WI38 (cell line): ENCODE measurements around the gene COLEC12.

Experiments
- H3K4me3 ChIP-seq: 2 replicates; pipeline ENCODE4 v1.5.1; 2011; ENCODE audit warnings: low read depth, mild to moderate bottlenecking, control low read depth, low read length
- TF ChIP-seq, protein P1 (sequence below): IDR thresholded peaks from 2 replicates; pipeline ENCODE4 v1.5.1; 2012; ENCODE audit warnings: low read depth, mild to moderate bottlenecking, control low read depth, low read length

The COLEC12 gene

DNA sequence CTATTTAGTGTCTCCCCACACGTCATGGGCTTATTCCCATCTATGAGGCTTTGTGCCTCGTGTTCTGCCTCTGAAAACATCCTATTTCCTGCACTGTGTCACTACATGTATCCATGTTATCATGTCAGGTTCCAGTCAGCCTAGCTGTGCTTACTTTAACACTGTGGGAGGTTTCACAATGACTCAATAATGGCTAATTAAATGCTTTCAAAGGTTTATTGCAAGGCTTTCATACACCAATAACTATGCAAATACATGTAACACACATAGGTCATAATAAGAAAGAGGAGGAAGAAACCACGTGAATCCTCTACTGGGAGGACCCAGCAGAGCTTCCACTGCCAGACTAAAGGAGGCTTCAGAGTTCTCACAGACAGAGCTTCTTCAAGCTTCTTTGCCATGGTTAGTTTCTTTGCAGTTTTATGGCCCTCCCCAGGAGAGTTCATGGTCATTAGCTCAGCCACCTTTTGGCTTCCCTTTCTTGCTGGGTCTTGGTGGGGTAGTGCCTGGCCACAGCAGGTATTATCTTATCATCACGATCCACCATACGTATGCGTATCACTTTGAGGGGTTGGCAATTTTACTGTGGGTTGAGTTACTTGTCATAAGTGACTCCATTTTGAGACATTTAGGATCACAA is 5.1 kb upstream of the COLEC12 start:
- TF ChIP-seq, protein P1, sequence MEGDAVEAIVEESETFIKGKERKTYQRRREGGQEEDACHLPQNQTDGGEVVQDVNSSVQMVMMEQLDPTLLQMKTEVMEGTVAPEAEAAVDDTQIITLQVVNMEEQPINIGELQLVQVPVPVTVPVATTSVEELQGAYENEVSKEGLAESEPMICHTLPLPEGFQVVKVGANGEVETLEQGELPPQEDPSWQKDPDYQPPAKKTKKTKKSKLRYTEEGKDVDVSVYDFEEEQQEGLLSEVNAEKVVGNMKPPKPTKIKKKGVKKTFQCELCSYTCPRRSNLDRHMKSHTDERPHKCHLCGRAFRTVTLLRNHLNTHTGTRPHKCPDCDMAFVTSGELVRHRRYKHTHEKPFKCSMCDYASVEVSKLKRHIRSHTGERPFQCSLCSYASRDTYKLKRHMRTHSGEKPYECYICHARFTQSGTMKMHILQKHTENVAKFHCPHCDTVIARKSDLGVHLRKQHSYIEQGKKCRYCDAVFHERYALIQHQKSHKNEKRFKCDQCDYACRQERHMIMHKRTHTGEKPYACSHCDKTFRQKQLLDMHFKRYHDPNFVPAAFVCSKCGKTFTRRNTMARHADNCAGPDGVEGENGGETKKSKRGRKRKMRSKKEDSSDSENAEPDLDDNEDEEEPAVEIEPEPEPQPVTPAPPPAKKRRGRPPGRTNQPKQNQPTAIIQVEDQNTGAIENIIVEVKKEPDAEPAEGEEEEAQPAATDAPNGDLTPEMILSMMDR = no peak
- H3K4me3 ChIP-seq = no peak overlapping the region

DNA sequence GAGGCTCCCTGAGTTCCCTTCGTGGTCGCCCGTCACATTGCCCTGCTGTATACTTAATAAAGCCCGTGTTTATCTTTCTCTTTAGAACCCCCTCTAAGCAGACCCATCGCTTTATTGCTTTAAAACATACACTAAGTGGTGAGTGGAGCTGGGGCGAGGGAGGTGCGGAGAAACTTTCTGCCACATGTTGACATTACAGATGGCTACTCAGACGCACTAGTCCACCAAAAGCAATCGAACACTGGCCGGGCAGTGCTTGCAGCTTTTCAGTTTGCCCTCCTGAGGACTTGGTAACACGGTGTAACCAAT is 859 bp upstream of the COLEC12 start:
- no peak overlapping the region for H3K4me3 ChIP-seq
- TF ChIP-seq, protein P1 = no peak

DNA sequence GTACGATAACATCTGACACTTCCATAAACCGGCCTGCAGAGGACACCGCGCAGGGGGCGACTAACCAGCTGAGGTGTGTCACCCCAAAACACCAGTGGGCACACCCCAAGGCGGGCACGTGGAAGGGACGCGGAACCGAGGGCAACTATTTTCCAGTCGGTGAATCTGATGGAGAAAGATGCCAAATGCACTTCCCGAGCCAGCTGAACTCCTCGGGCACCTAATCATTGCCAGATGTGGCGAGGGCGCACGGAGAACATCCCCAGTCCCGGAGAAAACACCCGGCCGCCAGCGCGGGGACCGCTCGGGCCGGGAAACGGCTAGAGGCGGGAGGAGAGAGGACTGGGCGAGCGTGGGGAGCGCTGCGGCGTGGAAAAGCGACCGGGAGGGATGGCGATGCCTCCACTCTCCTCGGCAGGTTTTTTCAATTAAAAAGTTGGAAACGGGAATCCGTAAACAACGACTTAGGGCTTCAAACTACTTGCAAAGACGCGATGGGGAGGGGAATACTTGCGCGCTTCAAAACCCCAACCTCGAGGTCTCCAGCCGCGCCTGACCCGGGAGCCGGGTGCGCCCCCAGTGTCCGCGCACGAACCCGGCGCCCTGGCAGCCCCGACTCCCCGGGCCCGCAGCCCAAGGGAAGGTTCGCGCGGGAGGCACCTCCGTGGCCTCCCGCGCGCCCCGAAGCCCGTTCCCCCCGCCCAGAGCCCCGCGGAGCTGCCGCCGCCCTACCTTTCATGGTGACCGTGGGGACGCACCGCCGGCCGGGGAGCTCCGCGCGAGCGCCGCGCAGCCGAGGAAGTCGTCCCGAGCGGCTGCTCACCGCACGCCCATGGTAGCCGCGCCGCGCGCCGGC is 497 bp downstream of the COLEC12 start:
- TF ChIP-seq, protein P1 = no peak
- H3K4me3 ChIP-seq = peak overlapping the region; percentile 68

DNA sequence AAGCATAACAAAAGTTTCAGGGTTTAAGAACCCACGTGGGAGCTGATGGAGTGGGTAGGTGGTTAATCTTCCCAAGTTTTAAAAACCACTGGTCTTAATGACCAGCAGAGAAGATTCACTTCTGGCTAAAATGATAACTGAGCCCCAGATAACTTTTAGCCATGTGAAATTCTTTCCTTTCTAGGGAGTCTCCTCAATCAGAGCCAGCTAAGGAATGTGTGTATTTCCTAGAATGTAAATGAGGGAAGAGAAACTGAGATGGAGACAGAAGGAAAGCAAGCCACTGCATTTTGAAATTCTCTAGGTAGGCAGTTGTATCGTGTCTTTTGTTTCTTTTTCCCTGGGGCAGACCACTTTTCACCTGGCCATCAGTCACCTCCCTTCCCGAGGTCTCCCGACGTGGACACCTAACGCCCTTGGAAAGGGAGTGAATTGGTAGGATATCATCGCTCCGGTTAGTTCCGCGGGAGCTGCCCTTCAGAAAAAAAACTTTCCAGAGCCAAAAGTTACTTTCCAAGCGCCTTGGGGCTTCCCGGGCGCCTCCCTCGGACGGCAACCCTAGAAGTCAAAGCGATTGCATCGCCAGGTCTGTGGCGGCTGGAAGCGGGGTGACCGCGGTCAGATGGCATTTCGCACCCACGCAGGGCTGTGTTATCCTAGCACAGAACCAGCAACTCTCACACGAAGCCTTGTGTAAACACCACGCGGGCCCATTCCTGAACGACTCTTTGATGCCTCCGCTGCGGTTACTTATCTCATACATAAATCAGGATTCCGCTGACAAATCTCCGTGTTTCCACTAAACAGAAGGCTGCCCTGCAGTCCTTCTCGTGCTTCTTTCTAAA is 1.3 kb downstream of the COLEC12 start:
- TF ChIP-seq, protein P1 = no peak
- peak overlapping the region; percentile 68 for H3K4me3 ChIP-seq

DNA sequence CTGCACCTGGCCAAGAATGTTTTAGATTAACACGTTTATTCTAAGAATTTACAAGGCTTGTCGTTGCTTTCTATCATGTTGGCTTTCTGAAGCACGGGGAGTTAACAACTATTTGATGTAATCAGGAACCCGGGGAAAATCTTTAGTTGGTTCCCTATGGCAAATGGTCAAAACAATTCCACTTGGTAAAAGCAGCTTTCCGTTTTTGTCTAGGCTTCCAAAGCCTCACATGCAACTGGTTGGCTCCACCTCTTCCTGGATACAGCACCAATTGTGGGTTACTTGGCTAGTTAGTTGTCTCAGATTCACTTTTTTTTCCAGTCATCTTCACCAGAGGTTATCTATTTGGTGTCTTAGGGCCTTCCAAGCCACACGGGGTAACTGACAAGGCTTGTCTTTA is 2.8 kb downstream of the COLEC12 start:
- TF ChIP-seq, protein P1 = no peak
- no peak overlapping the region for H3K4me3 ChIP-seq

DNA sequence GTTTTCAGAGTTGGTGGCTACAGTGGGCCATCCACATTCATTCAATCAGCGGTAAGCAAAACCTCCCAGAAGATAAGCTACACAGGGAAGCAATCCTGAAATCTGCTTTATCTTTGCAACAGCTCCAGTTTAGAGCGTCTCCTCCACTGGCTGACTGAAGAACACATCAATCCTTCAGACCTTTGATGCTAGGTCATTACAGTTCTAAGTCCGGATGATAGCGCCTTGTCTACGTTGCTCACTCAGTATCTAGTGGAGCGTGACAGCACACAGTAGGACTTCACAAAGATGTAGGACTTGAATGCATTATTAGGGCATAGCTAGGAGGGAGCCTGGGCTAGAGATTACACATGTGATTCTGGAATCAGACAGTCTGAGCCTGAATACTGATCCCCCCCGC is 5.0 kb downstream of the COLEC12 start:
- H3K4me3 ChIP-seq = no peak overlapping the region
- TF ChIP-seq, protein P1 = no peak
